ENCODE measurements around the gene ADPRH. TPM values are rescaled to one million over a fixed set of nuclear protein-coding genes. Genes with fewer than 3 reads are reported as not detected.
"Not testable (repeated sequence)": the region's sequence is repeated elsewhere in the genome, so short reads cannot be mapped to it uniquely, and the experiment has no call there.

Gene ADPRH
- total RNA-seq, 1 donor: 7.3 TPM

GRCh38 chr3:119594929-119595328, 15.6 kb downstream of the ADPRH start:
- DNase-seq (ENCODE audit: low read depth in 2 of 3, low spot score in 2 of 3): not testable (repeated sequence)

- DNase-seq (ENCODE audit: low read depth in 2 of 3, low spot score in 2 of 3): no peak
These were observed 16.5 kb downstream of the ADPRH start for GRCh38 chr3:119595639-119596334.

- no peak for DNase-seq (ENCODE audit: low read depth in 2 of 3, low spot score in 2 of 3)
These were observed 17.1 kb downstream of the ADPRH start for GRCh38 chr3:119596398-119596797.

GRCh38 chr3:119597548-119598288, 18.4 kb downstream of the ADPRH start, which contains the start of gene PLA1A:
Gene PLA1A (plus strand): TSS chr3:119597885. CDS start chr3:119597914, 29 bp downstream.
- no peak for DNase-seq (ENCODE audit: low read depth in 2 of 3, low spot score in 2 of 3)

- no peak for DNase-seq (ENCODE audit: low read depth in 2 of 3, low spot score in 2 of 3)
These were observed 19.3 kb downstream of the ADPRH start for GRCh38 chr3:119598410-119599098.

GRCh38 chr3:119599558-119600174, 20.4 kb downstream of the ADPRH start:
- no peak for DNase-seq (ENCODE audit: low read depth in 2 of 3, low spot score in 2 of 3)

DNA sequence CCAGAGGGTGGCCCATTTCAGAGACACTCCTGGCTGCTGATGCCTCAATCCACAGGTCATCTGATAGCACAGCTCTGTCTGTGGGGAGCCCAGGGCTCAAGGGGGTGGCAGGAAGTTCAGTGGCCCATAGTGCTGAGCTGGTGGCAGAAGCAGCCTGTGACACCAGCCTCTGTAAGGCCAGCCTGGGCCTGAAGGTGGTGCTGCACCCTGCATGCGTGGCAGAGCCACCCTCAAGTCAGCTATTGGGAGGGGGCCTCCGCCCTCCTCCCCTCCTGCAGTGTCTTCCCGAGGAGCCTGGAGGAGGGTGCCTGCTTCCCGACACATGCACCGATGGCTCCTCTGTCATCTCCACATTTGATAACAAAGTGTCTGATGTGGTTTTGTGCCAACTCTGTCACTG, 21.4 kb downstream of the ADPRH start:
- DNase-seq (ENCODE audit: low read depth in 2 of 3, low spot score in 2 of 3): peak in 2 of 3 donors; percentile 30 to 39

GRCh38 chr3:119601154-119601553, 21.9 kb downstream of the ADPRH start:
- no peak for DNase-seq (ENCODE audit: low read depth in 2 of 3, low spot score in 2 of 3)

- DNase-seq (ENCODE audit: low read depth in 2 of 3, low spot score in 2 of 3): no peak
These were observed 23.4 kb downstream of the ADPRH start for GRCh38 chr3:119602676-119603075.

- no peak for DNase-seq (ENCODE audit: low read depth in 2 of 3, low spot score in 2 of 3)
These were observed 25.6 kb downstream of the ADPRH start for GRCh38 chr3:119604878-119605277.

- no peak for DNase-seq (ENCODE audit: low read depth in 2 of 3, low spot score in 2 of 3)
These were observed 29.2 kb downstream of the ADPRH start for GRCh38 chr3:119608405-119609000.

- DNase-seq (ENCODE audit: low read depth in 2 of 3, low spot score in 2 of 3): no peak
These were observed 30.0 kb downstream of the ADPRH start for GRCh38 chr3:119609301-119609700.

GRCh38 chr3:119611664-119612063, 32.4 kb downstream of the ADPRH start:
- no peak for DNase-seq (ENCODE audit: low read depth in 2 of 3, low spot score in 2 of 3)

DNA sequence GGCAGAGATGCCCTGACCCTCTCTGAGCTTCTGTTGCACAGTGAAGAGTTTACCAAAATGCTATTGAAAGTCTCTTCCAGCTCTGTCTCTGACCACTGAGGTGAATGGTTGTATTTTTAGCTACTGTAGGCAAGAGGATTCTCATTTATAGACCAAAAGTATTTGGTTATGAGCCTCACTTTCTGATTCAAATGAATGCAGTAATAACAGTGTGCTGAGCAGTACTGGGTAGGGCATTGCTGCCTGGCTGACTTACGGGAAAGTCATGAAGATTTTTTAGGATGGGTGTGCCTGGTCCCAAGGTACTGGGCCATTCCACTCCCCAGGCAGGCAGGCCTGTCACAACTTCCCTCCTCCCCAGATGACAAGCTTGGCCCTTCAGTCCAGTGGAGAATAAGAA, 33.9 kb downstream of the ADPRH start:
- DNase-seq (ENCODE audit: low read depth in 2 of 3, low spot score in 2 of 3): no peak

DNA sequence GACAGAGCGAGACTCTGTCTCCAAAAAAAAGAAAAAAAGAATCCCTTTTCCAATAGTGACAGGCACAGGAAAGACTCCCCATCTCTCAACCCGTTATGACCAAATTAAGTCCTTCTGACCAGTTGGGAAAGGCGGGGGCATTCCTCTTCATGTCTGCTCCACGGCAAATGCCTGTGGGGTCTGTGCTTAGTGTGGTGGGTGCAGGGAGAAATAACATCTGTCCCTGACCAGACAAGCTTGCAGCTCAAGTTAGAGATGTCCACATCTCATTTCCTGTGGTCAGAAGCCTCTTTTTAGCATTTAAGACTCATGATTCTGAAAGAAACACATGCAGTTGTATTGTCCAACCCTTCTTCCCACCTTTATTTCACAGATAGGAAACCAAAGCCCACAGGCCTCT, 34.6 kb downstream of the ADPRH start:
- DNase-seq (ENCODE audit: low read depth in 2 of 3, low spot score in 2 of 3): no peak

DNA sequence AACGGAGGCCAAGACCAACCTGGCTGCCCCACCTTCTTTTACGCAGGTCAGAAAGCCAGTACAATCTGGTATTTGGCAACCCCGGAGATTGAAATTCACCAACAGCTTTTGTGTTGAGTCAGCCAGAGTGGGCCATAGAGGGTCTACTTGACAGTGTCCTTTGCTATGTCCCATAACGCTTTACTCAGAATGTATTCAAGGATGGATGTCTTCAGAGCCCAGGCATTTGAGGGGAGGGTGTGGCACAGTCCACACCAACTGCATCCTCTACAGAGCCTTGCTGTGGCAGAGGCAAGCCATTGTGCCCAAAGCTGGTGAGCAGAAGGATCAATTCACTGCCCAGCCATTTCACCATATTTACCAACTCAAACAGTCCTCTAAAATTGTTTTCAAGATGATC, 36.8 kb downstream of the ADPRH start:
- no peak for DNase-seq (ENCODE audit: low read depth in 2 of 3, low spot score in 2 of 3)

DNA sequence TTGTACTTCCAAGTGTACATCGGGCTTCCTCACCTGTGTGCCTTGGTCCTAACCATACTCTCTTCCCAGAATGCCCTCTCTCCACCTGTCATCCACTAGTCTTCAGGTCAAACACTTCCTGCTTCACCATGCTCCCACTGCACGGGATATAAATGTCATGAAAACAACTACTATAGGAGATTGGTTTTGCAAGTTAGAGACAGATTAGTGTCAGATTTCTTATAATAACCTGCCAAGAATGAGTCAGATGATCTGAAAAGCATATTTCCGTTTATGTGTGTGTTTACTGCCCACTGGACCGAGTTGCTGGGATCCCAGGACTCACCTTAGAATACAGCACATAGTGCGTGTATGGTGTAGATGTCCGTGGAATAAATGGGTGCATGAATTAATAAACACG, 39.8 kb downstream of the ADPRH start:
- DNase-seq (ENCODE audit: low read depth in 2 of 3, low spot score in 2 of 3): no peak

DNA sequence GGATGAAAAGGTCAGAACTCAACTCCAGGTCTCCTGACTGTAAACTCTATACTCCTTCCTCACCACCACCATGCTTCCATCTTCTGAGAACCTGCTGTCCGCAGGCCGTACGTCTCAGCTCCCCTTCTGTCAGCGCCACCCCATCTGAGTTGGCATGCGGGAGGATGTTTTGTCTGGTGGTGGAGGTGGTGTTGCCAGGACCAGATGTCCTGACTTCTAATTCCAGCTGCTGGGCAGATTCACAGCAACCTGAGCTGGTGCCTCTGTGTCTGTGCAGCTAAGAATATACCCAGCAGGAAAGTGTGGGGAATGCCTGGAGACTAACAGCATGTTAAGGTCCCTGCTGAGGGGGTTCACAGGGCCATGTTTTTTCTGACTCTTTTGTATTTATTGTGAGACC, 41.6 kb downstream of the ADPRH start:
- DNase-seq (ENCODE audit: low read depth in 2 of 3, low spot score in 2 of 3): no peak

- no peak for DNase-seq (ENCODE audit: low read depth in 2 of 3, low spot score in 2 of 3)
These were observed 44.9 kb downstream of the ADPRH start for GRCh38 chr3:119624002-119624720.

Data from hematopoietic multipotent progenitor cell (in vitro differentiated cells).